GM12875 (cell line): Measurements from ENCODE around the gene HSF2.
"Not testable (repeated sequence)": the region's sequence is repeated elsewhere in the genome, so short reads cannot be mapped to it uniquely, and the experiment has no call there.

Experiments
- H3K4me3 ChIP-seq: one replicate; pipeline ENCODE4 v1.5.1; 2011; ENCODE audit warnings: low read depth, low read length, control low read depth
- CTCF ChIP-seq: IDR thresholded peaks from 2 replicates; pipeline ENCODE4 v1.5.1; 2011; ENCODE audit warnings: low read depth, mild to moderate bottlenecking, control low read depth, inconsistent platforms, low read length, moderate library complexity, borderline replicate concordance; ENCODE audit not compliant: insufficient read depth

HSF2 gene

GRCh38 chr6:122445274-122445673, 45.8 kb downstream of the HSF2 start:
- no peak overlapping the region for H3K4me3 ChIP-seq
- TF ChIP-seq CTCF: no peak

DNA sequence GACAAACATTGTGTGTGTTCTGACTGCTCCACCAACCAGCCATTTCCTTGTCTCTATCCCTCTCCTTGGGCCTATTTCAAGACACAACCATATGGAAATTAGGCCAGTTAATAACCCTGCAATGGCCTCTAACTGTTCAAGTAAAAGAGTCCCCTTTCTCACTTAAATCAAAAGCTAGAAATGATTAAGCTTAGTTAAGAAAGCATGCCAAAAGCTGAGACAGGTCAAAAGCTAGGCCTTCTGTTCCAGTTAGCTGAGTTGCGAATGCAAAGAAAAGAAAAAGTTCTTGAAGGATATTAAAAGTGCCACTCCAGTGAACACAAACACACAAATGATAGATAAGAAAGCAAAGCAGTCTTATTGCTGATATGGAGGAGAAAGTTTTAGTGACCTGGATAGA, 49.6 kb downstream of the HSF2 start:
- no peak for TF ChIP-seq CTCF
- H3K4me3 ChIP-seq: no peak overlapping the region

DNA sequence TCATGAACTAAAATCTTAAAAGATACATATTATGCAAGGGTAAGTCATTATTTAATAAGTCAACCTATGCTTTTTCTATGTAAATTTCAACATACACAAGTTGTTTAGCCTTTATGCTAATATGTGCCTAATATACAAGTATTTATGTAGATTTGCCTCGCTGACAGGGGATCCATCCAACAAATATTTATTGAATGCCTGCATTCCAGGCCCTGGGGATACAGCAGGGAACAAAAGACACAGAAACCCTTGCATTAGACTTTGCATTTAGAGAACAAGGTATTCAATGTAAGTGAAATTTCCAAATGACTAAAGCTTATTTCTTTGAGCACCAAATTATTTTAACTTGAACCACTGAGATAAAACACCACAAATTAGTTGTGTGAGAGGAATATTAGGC, 53.1 kb downstream of the HSF2 start:
- no peak for TF ChIP-seq CTCF
- no peak overlapping the region for H3K4me3 ChIP-seq

DNA sequence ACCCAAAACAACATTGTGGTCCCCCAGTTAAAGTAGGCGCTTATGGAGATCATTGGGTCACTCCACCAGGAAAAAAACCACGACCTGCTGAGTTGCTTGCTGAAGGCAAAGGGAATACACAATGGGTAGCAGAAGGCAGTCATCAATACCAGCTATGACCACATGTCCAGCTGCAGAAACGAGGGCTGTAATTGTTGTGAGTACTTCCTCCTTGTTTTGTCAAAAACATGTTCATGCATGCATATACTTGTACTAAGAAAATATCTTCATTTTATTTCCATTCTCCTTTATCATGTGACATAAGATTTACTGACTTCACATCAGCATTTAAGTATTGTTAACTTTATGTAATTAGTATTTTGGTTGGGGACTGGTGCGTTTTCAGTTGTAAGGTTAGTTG, 55.2 kb downstream of the HSF2 start:
- H3K4me3 ChIP-seq: no peak overlapping the region
- no peak for TF ChIP-seq CTCF

DNA sequence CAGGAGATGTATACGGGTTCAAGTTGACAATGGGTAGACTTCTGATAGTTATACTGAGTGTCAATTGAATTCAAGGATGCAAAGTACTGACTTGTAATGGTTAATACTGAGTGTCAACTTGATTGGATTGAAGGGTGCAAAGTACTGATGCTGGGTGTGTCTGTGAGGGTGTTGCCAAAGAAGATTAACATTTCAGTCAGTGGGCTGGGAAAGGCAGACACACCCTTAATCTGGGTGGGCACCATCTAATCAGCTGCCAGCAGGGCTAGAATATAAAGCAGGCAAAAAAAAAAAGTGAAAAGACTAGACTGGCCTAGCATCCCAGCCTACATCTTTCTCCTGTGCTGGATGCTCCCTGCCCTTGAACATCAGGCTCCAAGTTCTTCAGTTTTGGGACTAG, 55.7 kb downstream of the HSF2 start:
- H3K4me3 ChIP-seq: not testable (repeated sequence)

GRCh38 chr6:122458087-122458486, 58.6 kb downstream of the HSF2 start:
- H3K4me3 ChIP-seq: no peak overlapping the region
- TF ChIP-seq CTCF: no peak

GRCh38 chr6:122459240-122459639, 59.8 kb downstream of the HSF2 start:
- TF ChIP-seq CTCF: no peak

GRCh38 chr6:122459865-122460416, 60.5 kb downstream of the HSF2 start:
- H3K4me3 ChIP-seq: not testable (repeated sequence)

More at GRCh38 chr6:122459240-122459639, 59.8 kb downstream of the HSF2 start:
- H3K4me3 ChIP-seq: no peak overlapping the region
